B cell (primary cell): ENCODE data around the gene MAB21L4. TPM values are rescaled to one million over a fixed set of nuclear protein-coding genes. Genes with fewer than 3 reads are reported as not detected.

Source experiments
- ATAC-seq: fragments of 200-7000 bp; cut with Tn5 transposase; one replicate; pipeline ENCODE4 v1.10.0; 2021; ENCODE audit warnings: low read depth, mild to moderate bottlenecking, moderate number of reproducible peaks, moderate library complexity
- CTCF ChIA-PET: fragments of 350-600 bp; sonication (Branson Sonifier 250); formaldehyde crosslinking; loops from one replicate; lab custom pipeline; 2021; ENCODE audit warnings: antibody characterized with exemption, inconsistent platforms; lab: Charles Lee
- POLR2A ChIA-PET: fragments of 350-600 bp; sonication (Branson Sonifier 250); formaldehyde crosslinking; loops from one replicate; lab custom pipeline; 2021; ENCODE audit warnings: antibody characterized with exemption; lab: Charles Lee
- DNase-seq: peaks from one replicate; pipeline ENCODE4 v3.0.0; 2013
- H2AFZ ChIP-seq: 2 replicates; pipeline ENCODE4 v1.6.1; 2012; ENCODE audit warnings: mild to moderate bottlenecking, low read depth, low read length; ENCODE audit not compliant: insufficient read depth, poor library complexity, severe bottlenecking
- H3K27ac ChIP-seq, 2 donors: 1 replicate in 1 of 2; 2 replicates in 1 of 2; pipeline ENCODE4 v1.5.1; 2012 to 2013; ENCODE audit warnings: low read length in 2 of 2, mild to moderate bottlenecking in 2 of 2, moderate library complexity in 1 of 2
- H3K27me3 ChIP-seq, 4 experiments: fragments of 200-600 bp in 1 of 4; sonication (generic) in 1 of 4; replicated peaks in 1 of 4; 1 replicate in 2 of 4; 2 replicates in 2 of 4; pipeline versions ENCODE4 v1.6.1 to v1.7.0; 2013 to 2016; ENCODE audit warnings: low read length in 3 of 4, mild to moderate bottlenecking in 2 of 4, mixed read lengths in 1 of 4, moderate library complexity in 1 of 4; ENCODE audit not compliant: insufficient read depth in 4 of 4, control insufficient read depth in 3 of 4; ENCODE audit errors: control extremely low read depth in 1 of 4
- H3K36me3 ChIP-seq, 2 experiments: replicated peaks in 1 of 2; 1 replicate in 1 of 2; 2 replicates in 1 of 2; pipeline versions ENCODE4 v1.6.1 to v1.7.1; 2013; ENCODE audit warnings: low read length in 1 of 2; ENCODE audit not compliant: insufficient read depth in 2 of 2, control insufficient read depth in 1 of 2; ENCODE audit errors: control extremely low read depth in 1 of 2, extremely low read depth in 1 of 2
- H3K4me1 ChIP-seq, 2 donors: fragments of 200-600 bp in 1 of 2; sonication (generic) in 1 of 2; 1 replicate in 1 of 2; 2 replicates in 1 of 2; pipeline versions ENCODE4 v1.5.1 to v1.6.1; 2013 to 2017; ENCODE audit warnings: low read length in 2 of 2; ENCODE audit not compliant: control insufficient read depth in 2 of 2, insufficient read depth in 2 of 2
- H3K4me2 ChIP-seq: replicated peaks from 2 replicates; pipeline ENCODE3; 2012; ENCODE audit warnings: mild to moderate bottlenecking, low read depth, low read length; ENCODE audit not compliant: poor library complexity, severe bottlenecking
- H3K4me3 ChIP-seq, 5 experiments: fragments of 200-600 bp in 1 of 5; sonication (generic) in 1 of 5; 1 replicate in 3 of 5; 2 replicates in 2 of 5; pipeline versions ENCODE4 v1.5.1 to v1.7.0; 2011 to 2016; ENCODE audit warnings: low read length in 4 of 5, mild to moderate bottlenecking in 4 of 5, low read depth in 2 of 5, control low read depth in 1 of 5, moderate library complexity in 1 of 5; ENCODE audit not compliant: insufficient read depth in 1 of 5; ENCODE audit errors: control extremely low read depth in 1 of 5, extremely low read depth in 1 of 5
- H3K79me2 ChIP-seq: fragments of 200-600 bp; sonication (generic); one replicate; pipeline ENCODE4 v1.6.0; 2016; ENCODE audit warnings: low read length; ENCODE audit not compliant: control insufficient read depth, insufficient read depth
- H3K9ac ChIP-seq: fragments of 200-600 bp; sonication (generic); 2 replicates; pipeline ENCODE4 v1.6.1; 2017; ENCODE audit warnings: mild to moderate bottlenecking, low read length, moderate library complexity
- H3K9me3 ChIP-seq, 3 donors: one replicate each; pipeline versions ENCODE4 v1.6.1 to v1.7.1; 2013; ENCODE audit warnings: low read length in 2 of 3; ENCODE audit not compliant: control insufficient read depth in 2 of 3, insufficient read depth in 1 of 3; ENCODE audit errors: control extremely low read depth in 1 of 3
- H4K20me1 ChIP-seq: 2 replicates; pipeline ENCODE4 v1.6.0; 2012; ENCODE audit warnings: mild to moderate bottlenecking, low read length; ENCODE audit not compliant: insufficient read depth, control insufficient read depth, poor library complexity, severe bottlenecking
- H3K27ac Mint-ChIP-seq: one replicate; pipeline ENCODE4 v1.8.0; 2021; ENCODE audit warnings: mixed read lengths
- H3K27me3 Mint-ChIP-seq: one replicate; pipeline ENCODE4 v1.8.0; 2021; ENCODE audit warnings: mixed read lengths
- H3K4me1 Mint-ChIP-seq: one replicate; pipeline ENCODE4 v1.8.0; 2021; ENCODE audit warnings: mixed read lengths
- H3K4me3 Mint-ChIP-seq: one replicate; pipeline ENCODE4 v1.8.0; 2021; ENCODE audit warnings: mixed read lengths
- H3K9me3 Mint-ChIP-seq: one replicate; pipeline ENCODE4 v1.8.0; 2022; ENCODE audit warnings: mixed read lengths; ENCODE audit not compliant: insufficient read depth
- EZH2 ChIP-seq: IDR thresholded peaks from 2 replicates; pipeline ENCODE4 v1.6.1; 2012; ENCODE audit warnings: borderline replicate concordance, low read depth, mild to moderate bottlenecking, moderate library complexity, low read length; ENCODE audit not compliant: insufficient read depth, poor library complexity, severe bottlenecking
- WGBS: methylation state at CpG from one replicate; pipeline ENCODE4 v1.1.5; 2013; ENCODE audit warnings: missing lambda C conversion rate; ENCODE audit not compliant: insufficient coverage; 5-methylcytosine and 5-hydroxymethylcytosine counted together
- intact Hi-C: fragments of 100-400 bp; cut with micrococcal nuclease; formaldehyde crosslinking; loops from one replicate; pipeline ENCODE4 v1.10.0; 2022
- polyA plus RNA-seq: library from polyadenylated mRNA; depleted of rRNA; stranded (reverse); fragments of >200 nt; gene quantifications from 2 replicates; pipeline ENCODE4 v1.2.3, GENCODE V29; 2012
- total RNA-seq, 2 donors: library from RNA; stranded (reverse); fragments of 120-200 nt in 1 of 2; gene quantifications; 1 replicate in 1 of 2; 2 replicates in 1 of 2; pipeline versions ENCODE4 v1.2.3 to v1.2.4, GENCODE V29; 2013 to 2022
- TF ChIP-seq, protein P1 (sequence below): fragments of 200-600 bp; IDR thresholded peaks from one replicate; pipeline ENCODE4 v1.8.0; 2022; ENCODE audit warnings: antibody characterized with exemption, mild to moderate bottlenecking

The MAB21L4 gene
- total and polyA plus RNA-seq, 2 donors (not counting 1 experiment from before 2014, with no cell fraction given): not detected

DNA sequence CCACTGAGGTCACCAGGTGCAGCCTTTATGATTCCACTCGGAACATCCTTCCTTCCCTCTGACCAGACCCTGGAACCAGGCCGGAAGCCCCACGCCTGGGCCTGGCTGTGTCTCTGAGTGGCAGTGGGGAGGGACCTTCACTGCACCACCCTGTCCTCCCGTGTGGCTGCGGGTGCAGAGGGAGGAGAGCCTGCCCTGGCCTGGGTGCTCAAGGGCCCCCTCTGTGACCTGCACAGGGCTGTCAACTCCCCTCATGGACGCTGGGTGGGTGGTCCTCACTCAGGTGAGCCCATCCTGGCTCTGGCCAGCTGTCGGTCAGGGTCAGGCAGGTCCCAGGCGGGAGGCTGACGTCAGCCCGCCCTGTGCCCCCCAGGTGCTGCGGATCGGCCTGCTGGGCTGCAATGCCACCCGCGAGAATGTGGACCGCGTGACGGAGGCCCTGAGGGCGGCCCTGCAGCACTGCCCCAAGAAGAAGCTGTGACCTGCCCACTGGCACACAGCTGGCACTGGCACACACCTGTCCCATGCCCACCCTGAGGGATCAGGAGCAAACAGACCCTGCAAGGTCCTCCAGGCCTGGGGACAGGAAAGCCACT is 17.5 kb downstream of the MAB21L4 start:
- TF ChIP-seq EZH2: no peak
- TF ChIP-seq, protein P1, sequence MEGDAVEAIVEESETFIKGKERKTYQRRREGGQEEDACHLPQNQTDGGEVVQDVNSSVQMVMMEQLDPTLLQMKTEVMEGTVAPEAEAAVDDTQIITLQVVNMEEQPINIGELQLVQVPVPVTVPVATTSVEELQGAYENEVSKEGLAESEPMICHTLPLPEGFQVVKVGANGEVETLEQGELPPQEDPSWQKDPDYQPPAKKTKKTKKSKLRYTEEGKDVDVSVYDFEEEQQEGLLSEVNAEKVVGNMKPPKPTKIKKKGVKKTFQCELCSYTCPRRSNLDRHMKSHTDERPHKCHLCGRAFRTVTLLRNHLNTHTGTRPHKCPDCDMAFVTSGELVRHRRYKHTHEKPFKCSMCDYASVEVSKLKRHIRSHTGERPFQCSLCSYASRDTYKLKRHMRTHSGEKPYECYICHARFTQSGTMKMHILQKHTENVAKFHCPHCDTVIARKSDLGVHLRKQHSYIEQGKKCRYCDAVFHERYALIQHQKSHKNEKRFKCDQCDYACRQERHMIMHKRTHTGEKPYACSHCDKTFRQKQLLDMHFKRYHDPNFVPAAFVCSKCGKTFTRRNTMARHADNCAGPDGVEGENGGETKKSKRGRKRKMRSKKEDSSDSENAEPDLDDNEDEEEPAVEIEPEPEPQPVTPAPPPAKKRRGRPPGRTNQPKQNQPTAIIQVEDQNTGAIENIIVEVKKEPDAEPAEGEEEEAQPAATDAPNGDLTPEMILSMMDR: no peak
- Histone ChIP-seq H3K27ac (no peak overlapping the region), H3K4me1 (no peaks in the 10 kb centered on the region), H3K4me3 (no peak overlapping the region), H2AFZ (no peak overlapping the region), H3K79me2 (no peaks in the 10 kb centered on the region), H3K9ac (no peak overlapping the region), H3K9me3 (no peaks in the 10 kb centered on the region), H3K36me3 (no peaks in the 10 kb centered on the region), H3K27me3 (no peaks in the 10 kb centered on the region), H3K4me2 (no peak overlapping the region), H4K20me1 (no peaks in the 10 kb centered on the region)
- POLR2A ChIA-PET: no interaction called here
- Mint-ChIP-seq H3K27me3 (peaks cover 6% of the 10 kb centered on the region), H3K4me1 (no peaks in the 10 kb centered on the region), H3K27ac (no peak overlapping the region), H3K9me3 (no peaks in the 10 kb centered on the region), H3K4me3 (no peak overlapping the region)
- WGBS: 91% methylated on average over 17 of the region's 18 CpGs
- no peak for DNase-seq
- no peak for ATAC-seq
- CTCF ChIA-PET: no interaction called here
- intact Hi-C loops: no loop called here

DNA sequence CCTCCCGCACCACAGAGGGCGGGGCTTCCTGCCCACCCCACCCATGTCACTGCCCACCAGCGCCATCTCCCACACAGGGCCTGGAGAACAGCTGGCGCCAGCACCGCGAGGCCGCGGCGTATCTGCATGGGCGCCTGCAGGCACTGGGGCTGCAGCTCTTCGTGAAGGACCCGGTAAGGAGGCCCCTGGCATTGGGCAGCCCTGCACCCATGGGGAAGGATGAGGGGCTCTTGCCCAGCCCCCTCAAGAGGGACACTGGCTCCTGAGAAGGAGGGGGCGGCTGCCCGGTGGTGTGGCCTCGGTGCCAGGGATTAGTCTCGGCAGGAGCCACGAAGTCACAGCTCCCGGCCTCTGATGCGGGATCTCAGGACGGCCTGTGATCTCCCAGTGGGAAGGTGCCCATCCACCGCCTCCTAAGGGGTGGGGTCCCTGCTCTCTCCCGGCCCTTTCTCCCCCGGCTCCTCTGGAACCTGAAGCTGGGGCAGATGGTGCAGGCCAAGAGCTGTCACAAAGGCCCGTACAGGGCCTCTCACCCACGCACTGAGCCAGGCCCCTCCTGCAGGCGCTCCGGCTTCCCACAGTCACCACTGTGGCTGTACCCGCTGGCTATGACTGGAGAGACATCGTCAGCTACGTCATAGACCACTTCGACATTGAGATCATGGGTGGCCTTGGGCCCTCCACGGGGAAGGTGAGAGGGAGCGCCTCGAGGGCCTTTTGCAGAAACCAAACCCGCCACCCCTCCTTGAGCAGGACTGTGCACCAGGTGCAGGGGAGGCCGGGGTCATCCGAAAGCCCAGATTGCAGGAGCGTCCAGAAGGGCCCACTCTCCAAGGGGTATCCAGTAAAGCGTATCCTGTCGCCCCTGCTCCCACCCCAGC is 18.3 kb downstream of the MAB21L4 start:
- CTCF ChIA-PET: no interaction called here
- Histone ChIP-seq H3K4me2 (no peak overlapping the region), H2AFZ (no peak overlapping the region), H4K20me1 (no peaks in the 10 kb centered on the region), H3K4me1 (no peaks in the 10 kb centered on the region), H3K9me3 (no peaks in the 10 kb centered on the region), H3K36me3 (no peaks in the 10 kb centered on the region), H3K4me3 (no peak overlapping the region), H3K9ac (no peak overlapping the region), H3K79me2 (no peaks in the 10 kb centered on the region), H3K27ac (no peak overlapping the region), H3K27me3 (no peaks in the 10 kb centered on the region)
- 93% methylated on average over 37 of the region's 40 CpGs for WGBS
- H3K4me3 Mint-ChIP-seq: no peak overlapping the region
- POLR2A ChIA-PET: no interaction called here
- no peak overlapping the region for H3K27ac Mint-ChIP-seq
- ATAC-seq (no peak), DNase-seq (no peak)
- intact Hi-C loops: no loop called here
- no peak for TF ChIP-seq EZH2
- TF ChIP-seq, protein P1: no peak
- H3K27me3 Mint-ChIP-seq: peaks cover 2% of the 10 kb centered on the region
- H3K9me3 Mint-ChIP-seq: no peaks in the 10 kb centered on the region
- no peaks in the 10 kb centered on the region for H3K4me1 Mint-ChIP-seq
